ENCODE data around the gene KRTAP10-2.
A peak's percentile ranks its signal among the peaks of the same experiment; 100 is the strongest.

Gene KRTAP10-2

DNA sequence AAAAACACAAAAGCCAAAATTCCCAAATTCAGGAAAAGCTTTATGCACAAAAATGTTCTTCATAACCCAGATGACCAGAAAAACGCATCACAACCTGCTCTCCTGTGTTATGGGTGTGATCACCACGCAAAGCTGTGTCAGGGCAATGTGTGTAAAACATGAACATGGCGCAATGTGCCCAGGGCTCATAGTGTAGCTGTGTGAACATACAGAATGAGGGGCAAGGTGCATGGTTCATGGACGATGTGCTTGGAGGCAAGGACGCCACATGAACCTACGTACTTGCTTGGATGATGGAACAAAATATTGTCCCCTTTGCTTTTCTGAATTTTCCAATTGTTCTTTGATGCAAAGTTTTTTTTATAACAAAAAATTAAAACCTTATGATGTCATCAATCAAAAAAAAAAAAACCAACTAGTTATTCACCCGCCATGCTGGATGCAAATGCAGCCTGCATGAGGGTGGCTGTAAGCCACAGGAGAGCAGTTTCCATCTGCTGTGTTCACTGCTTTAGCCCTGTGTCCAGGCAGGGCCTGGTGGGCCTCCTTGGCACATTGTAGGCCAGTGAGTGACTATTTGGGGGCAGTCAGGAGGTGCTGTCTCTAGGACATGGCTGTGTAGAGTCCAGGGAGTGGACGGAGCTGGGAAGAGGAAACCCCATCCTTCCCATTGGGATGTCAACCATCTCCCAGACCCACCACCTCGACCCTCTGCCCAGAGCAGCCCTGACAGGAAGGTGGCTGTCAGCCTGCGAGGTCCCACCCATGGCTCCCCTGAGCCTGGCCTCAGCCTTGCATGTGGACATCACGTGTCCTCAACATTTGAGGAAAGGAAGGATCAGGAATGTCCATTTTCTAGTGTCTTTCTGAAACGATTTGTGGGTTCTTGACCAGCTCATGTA, 25.0 kb downstream of the KRTAP10-2 start:
- no peak for DNase-seq (ENCODE audit: low read depth in 2 of 2)

DNA sequence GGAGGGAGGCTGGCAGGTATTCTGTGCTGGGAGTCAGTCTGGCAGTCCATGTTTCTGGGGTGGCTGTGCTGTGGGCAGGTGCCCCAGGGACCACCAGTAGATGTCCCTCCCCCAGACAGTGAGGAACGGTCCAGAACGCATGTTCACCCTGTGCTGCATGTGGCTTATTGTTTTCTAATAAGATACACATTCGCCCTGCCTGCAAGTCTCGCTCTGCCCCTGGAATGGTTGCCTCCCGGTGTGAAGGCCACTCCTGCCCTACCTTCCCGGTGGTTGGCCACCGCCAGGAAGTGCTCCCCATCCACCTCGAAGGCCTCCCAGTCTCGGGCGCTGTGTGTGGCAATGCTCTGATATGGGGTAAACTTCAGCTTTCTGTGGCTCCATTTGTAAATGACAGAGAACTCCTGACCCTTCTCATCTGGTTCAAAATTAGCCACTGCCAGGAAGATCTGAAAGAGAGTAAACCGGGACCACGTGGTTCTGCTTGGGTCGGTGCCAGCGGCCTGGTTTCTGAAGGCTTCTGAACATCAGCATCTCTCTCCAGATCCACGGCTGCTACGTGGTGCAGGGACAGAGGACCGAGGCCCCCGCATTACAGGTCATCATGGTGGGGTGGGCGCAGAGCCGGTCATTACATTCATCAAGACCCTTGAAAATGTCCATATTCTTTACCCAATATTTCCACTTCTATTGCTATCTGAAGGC, 25.8 kb downstream of the KRTAP10-2 start:
- no peak for DNase-seq (ENCODE audit: low read depth in 2 of 2)

DNA sequence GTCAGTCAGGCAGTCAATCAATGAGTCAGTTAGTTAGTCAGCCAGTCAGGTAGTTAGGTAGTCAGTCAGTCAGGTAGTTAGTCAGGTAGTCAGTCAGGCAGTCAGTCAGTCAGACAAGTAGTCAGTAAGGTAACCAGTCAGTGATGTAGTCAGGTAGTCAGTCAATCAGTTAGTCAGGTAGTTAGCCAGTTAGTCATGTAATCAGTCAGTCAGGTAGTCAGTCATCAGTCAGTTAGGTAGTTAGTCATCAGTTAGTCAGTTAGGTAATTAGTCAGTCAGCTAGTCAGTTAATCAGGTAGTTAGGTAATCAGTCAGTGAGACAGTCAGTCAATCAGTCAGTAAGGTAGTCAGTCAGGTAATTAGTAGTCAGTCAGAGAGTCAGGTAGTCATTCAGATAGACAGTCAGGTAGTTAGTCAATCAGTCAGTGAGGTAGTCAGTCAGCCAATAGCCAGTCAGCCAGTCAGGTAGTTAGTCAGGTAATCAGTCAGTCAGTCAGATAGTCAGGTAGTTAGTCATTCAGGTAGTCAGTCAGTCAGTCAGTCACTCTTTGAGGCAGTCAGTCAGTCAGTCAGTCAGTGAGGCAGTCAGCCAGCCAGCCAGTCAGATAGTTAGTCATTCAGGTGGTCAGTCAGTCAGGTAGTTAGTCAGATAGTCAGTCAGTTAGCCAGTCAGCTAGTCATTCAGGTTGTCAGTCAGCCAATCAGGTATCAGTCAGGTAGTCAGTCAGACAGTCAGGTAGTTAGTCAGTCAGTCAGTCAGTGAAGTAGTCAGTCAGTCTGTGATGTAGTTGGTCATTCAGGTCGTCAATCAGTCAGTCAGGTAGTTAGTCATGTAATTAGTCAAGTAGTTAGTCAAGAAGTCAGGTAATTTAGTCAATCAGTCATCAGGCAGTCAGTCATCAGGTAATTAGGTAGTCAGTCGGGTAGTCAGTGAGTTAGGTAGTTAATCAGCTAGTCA, 26.6 kb downstream of the KRTAP10-2 start:
- DNase-seq (ENCODE audit: low read depth in 2 of 2), result no peak

DNA sequence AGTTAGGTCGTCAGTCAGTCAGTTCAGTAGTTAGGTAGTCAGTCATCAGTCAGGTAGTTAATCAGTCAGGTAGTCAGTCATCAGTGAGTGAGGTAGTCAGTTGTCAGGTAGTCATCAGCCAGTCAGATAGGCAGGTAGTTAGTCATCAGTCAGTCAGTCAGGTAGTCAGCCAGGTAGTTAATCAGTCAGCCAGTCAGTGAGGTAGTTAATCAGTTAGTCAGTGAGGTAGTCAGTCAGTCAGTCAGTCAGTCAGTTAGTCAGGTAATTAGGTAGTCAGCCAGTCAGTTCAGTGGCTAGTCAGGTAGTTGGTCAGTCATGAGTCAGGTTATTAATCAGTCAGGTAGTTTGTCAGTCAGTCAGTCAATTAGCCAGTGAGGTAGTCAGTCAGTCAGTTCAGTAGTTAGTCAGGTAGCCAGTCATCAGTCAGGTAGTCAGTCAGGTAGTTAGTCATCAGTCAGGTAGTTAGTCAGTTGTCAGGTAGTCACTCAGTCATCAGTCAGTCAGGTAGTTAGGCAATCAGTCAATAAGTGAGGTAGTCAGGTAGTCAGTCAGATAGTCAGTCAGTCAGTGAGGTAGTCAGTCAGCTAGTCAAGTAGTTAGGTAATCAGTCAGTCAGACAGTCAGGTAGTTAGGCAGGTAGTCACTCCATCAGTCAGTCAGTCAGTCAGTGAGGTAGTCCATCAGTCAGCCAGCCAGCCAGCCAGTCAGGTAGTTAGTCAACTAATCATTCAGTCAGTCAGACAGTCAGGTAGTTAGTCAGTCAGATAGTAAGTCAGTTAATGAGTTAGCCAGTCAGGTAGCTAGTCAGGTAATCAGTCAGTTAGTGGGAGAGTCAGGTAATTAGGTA, 27.5 kb downstream of the KRTAP10-2 start:
- no peak for DNase-seq (ENCODE audit: low read depth in 2 of 2)

DNA sequence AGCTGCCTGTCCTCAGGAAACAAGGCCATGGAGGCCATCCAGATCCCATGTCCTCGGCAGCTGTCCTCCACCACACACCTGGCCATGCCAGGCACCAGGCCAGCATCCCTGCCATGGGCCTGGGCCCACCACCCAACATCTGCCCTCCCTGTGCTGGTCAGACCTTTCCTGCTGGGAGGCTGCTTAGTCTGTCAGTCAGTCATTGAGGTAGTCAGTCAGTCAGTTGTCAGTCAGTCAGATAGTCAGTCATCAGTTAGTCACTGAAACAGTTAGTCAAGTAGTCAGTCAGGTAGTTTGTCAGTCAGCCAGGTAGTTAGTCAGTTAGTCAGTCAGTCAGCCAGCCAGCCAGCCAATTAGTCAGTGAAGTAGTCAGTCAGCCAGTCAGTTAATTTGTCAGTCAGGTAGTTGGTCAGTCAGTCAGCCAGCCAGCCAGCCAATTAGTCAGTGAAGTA, 28.5 kb downstream of the KRTAP10-2 start:
- no peak for DNase-seq (ENCODE audit: low read depth in 2 of 2)

DNA sequence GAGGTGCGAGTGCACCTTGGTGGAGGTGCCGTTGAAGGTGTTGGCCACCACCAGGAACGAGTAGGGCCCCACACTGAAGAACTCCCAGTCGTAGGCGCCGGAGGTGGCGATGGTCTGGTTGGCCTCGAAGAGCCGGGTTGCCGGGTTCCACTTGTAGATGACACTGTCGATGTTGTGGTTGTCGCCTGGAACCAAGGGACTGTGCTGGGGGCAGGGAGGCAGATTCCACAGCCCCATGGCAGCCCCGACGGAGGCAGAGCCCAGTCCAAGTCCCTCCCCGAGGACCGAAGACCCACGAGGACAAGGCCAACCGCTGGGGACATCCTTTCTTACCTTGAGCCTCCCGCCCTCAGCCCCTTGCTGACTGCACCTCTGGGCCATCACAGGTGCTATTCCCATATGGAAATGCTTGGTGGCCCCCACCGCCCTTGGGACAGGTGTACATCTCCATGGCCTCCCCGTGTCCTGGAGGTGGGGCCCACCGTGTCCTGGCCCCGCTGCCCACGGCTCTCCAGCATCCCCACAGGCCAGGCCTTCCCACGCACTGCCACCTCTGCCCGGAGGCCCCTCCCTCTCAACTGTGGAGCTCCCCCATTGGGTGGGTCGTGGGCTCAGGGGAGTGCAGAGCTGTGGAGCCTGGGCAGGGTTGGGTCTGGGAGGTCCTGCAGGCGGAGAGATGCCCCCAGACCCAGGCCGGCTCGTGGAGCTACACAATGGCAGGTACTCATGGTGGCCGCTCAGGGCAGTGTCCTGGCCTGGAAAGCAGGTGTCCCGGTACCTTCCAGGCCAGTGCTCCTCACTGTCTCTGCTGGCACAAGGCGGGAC, 29.2 kb downstream of the KRTAP10-2 start:
- no peak for DNase-seq (ENCODE audit: low read depth in 2 of 2)

DNA sequence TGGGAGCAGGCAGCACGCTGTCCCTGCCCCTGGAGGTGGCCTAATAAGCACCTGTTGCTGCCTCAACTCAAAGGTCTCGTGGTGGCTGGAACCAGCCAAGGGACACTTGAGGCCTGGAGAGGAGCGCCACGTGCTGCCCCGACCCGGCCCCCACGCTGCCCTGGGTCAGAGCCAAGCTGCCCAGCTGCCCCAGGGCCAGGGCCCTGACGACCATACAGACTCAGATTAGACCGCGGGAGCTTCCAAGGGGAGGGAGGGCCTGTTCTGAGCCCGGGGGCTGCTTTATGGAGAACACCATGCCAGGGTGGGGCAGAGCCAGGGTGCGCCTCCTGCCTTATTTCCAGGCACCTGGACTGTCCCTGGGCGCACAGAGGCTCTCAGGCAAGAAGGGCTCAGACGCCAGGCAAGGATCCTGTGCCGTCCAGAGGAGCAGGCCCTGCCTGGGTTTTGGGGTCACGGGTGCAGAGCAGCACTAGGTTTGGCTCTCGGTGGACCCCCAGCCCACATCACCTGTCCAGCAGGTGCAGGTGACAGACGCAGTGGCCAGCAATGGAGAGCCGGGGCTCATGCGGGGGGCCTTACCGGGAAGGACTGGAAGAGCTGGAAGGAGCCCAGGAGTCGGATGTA, 29.9 kb downstream of the KRTAP10-2 start:
- DNase-seq (ENCODE audit: low read depth in 2 of 2), result no peak

DNA sequence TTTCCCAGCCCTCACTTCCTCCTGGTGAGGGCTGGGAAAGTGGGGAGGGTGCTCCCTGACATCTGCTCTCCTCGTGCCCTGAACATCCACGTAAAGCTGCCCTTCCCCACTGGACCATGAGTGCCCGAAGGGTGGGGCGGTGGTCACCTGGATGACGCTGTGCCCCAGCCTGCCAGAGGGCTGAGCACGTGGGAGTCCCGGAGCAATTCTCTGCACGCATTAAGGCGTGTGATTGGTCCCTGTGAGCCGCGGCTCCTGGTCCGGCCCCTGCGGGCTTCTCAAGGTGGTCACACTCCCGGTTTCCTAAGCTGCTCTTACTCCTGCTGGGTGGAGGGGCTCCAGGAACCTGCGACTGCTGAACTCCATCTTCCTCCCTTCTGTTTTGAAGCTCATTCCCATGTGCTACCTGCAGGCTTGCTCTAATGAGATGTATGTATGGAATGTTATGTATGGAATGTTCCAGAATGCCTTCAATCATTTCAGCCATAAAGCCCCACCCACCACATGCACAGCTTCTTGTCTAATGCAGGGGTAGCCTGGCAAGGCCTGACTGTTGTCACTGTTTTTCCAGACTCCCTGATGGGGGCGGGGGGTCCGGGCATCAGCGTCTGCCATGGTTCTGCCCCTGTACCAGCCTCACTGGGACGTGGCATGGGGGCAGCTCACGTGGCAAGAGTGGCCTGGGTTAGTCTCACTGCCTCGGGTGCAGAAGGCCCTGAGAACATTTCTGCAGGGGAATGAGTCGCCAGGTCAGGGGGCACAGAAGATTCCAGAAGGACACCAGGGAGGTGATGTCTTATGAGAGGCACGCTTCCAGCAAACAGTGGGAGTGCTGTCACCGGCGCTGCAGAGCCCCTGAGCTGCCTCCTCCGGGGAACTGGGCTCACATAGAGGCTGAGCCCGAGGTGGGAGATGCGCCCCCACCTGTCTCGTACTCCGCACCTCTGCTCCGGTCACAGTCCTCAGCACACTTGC, 30.7 kb downstream of the KRTAP10-2 start:
- DNase-seq (ENCODE audit: low read depth in 2 of 2), result no peak

DNA sequence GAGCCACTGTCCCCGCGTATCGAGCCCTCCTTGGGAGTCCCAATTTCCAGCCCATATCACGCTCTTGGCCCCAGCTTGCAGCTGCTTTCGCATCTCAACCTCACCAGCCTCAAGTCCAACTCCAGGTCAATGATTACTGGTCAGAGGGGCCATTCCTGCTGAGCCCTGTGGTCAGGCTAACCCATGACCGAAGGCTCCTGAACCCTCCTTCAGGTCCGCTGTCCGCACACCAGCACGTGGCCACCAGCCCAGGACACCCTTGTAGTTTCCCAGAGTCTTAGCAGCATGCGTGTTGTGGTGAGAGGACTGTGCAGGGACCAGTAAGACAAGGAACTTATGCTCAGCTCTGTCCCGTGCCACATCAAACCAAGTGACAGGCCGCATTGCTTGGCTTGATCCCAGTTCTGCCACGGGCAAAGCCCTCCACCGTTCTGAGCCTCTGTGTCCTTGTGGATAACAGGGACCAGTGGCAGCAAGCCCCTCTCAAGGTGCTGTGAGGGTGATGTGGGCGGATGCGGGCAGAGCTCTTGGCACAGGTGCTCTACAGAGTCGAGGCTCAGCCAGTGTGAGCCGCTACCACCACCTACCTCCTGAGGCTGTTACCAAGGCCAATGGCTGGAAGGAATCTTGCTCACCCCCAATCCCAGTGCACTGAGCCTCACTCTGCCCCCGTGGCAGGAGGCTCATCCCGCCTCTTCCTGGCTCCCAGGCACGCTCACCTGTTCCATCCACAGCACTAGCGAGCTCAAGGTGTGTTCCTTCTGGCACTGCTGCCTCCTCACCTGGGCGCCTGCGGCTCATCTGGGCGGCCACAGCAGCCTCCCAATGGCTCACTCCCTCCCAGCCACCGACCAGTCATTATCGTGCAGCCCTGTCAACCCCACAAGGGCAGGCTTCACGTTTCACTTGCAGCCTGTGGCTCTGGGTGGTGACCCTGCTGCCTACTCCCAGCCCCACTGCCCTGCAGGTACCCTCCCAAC, 31.7 kb downstream of the KRTAP10-2 start:
- DNase-seq (ENCODE audit: low read depth in 2 of 2), result no peak

DNA sequence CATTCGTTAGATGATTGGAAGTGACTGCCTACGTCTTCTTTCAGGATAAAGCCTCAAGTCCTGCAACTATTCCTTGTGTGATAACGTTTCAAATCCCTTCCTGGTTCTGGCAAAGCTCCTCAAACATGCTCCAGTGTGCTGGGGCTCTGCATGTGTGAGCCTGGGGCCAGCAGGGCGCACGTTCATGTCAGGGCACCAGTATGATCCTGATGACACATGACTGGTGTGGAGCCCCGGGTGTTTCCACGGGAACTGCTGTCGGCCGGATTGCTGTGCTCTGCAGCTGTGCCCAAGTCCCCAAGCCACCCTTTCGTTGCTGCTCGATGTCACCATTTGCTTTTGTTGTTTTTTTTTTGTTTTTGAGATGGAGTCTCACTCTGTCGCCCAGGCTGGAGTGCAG, 32.6 kb downstream of the KRTAP10-2 start:
- DNase-seq (ENCODE audit: low read depth in 2 of 2), result no peak

DNA sequence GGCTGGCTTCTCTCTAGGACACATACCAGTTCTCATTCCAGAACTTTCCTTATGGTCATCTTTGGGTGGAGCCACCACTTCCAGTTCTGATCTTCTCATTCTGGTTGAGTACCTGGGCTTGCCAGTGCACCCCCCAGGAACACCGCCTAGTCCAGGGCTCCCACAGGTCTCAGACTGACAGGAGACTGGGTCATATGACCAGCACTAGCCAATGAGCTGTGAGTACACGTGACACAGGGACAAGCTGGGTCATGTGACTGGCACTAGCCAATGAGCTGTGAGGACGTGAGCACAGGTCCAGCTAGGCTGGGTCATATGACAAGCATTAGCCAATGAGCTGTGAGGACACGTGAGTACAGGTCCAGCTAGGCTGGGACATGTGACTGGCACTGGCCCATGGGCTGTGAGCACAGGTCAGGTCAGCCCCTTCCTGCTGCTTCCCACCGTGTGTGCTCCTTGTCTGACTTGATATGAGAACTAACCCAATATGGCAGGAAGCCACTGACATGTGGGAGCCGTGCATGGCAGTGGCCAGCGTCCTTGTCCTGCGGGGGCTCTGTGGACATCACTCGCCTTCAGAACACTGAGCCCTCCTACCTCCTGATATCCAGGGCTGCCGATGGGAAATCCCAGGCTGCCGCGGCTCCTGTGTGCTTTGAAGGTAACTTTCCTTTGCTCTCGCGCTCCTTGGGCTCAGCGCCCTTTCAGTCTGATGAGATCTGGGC, 34.0 kb downstream of the KRTAP10-2 start:
- DNase-seq (ENCODE audit: low read depth in 2 of 2), result peak; percentile 12 to 21

DNA sequence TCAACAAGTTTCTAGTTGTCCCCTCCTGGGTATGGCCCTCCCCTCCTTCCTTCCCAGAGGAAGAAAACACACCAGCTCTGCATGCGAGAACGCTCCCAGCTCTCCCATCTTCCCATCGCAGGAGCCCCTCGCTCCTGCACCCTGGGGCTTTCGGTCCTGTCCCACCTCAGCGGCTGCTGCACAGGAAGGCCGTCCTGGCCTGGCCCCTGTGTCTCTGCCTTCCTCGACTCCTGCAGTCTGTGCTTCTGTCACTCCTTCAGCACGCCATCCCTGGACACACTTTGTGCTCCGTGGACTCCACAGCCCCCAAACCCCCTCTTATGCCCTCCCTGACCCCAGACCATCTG, 34.5 kb downstream of the KRTAP10-2 start:
- no peak for DNase-seq (ENCODE audit: low read depth in 2 of 2)

DNA sequence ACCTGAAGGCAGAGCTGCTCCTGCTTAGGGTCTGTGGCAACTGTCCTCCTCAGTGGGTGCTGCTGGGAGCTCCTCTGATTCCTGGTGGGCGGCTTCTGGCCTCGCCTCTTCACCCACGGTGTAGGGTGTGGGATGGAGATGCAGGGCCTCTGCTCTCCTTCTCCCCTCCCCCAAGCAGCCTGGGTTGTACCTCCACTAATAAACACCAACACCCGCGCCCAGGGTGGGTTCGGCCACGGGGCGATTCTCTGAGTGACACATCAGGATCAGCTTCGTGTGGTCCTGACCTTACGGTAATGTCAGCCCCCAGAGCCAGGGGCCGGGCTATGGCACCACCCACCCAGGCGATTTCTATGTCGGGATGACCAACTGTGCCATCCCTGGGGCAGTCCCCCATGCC, 35.0 kb downstream of the KRTAP10-2 start:
- no peak for DNase-seq (ENCODE audit: low read depth in 2 of 2)

DNA sequence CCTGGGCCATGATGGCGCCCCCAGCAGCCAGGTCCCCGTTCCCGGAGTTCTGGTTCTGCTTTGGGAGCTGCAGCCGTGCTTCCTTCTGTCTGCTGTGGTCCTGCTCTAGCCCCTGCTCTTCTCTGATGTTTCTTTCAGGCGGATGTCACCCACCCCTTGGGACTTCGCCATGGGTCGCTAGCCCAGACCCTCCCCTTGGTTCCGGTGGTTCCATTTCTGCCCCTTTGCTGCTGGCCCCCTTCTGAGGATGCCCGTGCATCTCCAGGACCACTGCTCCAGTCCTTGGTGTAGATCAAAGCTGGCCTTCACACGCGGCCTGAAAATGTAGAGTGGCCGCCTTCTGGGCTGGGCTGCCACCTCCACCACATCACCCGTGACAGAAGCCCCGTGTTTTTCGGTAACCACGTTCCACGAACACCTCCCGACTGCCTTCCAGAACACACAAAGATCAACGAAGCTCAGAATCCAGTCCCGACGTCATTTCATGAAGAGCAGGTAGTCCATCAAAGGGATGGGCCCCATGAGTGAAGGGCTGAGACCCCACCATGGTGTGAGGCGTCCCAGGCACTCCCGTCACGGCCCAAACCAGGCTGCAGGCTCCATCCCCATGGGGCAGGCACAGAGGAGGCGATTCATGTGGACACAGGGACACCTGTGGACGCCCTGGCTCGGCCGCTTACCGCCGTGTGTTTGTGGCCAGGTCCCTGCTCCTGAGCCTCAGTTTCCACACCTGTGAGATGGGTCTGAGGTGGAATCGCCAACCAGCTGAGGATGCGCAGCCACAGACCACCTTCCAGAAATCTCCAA, 35.7 kb downstream of the KRTAP10-2 start:
- DNase-seq (ENCODE audit: low read depth in 2 of 2), result no peak

DNA sequence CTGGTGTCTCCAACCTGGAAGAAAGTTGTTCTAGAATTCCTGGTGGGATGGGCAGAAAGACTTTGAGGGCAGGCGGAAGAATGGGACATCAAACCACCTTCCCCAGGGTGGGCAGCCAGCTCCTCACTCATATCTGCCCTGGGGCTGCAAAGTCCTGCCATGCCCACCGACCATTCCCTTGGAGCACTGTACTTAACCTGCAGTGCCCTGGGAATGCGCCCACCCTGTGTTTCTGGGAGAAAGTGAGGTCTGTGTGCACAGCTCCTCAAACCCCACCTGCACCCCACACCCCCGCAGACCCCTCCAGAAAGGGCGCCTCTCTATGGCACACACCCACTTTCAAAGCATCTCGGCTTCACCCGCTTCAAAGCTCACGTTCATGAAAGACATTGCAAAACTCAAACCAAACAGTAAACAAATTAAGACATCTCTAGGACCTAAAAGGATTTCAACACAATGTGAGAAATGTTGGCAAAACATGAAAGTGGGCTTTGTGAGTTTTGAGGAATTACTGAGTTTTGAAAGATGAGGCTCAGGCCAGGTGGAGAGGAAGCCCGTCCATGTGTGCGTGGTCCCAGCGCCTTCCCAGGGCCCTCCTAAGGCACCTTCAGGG, 36.5 kb downstream of the KRTAP10-2 start:
- no peak for DNase-seq (ENCODE audit: low read depth in 2 of 2)

DNA sequence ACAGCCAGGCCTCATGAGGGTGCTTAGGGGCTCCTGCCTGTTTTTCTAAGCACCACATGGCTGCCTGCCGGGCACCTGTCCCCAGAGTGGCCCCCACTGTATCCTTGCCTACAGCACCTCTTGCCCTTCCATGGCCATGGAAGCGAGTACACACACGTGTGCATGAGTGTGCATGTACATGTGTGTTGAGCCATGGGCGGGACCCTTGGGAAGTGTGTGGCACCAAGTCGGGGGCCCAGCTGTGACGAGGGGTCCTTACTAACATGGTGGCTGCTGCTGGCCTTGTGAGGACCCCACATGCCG, 37.1 kb downstream of the KRTAP10-2 start:
- DNase-seq (ENCODE audit: low read depth in 2 of 2), result no peak

Measured in stimulated activated CD8-positive, alpha-beta memory T cell treated with anti-CD3 and anti-CD28 coated beads, Interleukin-15, amount 100 ng/mL, for 48 hours (primary cell).